ENCODE results near the gene ANKRD7.

The ANKRD7 gene

DNA sequence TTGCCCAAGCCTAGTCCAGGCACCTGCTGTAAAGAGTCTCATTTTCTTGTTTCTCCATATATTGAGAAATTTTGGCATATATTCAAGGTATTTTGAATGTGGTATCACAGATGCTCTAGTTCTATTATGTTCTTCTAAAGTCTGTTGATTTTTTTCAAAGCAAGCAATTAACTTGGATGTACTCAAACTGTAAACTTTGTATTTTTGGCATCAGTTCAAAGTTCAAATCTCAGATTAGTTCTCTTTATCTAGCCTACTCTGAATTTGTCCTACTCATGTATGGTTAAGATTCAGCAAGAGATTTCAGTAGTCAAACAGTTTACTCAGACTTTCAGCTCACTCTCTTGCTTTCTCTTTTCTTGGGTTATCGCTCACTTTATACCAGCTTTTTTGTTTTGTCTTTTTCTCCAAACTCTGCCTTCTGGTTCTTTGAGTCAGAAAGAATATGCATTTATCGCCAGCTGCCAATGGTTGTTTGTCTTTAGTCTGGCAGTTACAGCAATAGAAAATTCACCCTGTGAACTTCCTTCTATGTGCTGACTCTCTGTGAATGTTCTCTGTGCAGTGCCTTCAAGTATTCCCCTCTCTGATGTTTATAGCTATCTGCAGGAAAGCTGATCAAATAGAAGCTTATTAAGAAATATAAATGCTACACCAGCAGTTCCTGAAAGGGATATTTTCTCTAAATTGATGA lies 56.0 kb downstream of the ANKRD7 start:
- H3K36me3 ChIP-seq (ENCODE audit: control insufficient read depth in 2 of 2, insufficient read depth in 1 of 2, low read length in 2 of 2), result no peaks in the 10 kb centered on the region
- no peak for TF ChIP-seq ZNF433 (tag by site-specific recombination; IDR thresholded peaks at IDR 0.05; ENCODE audit: low read depth)
- no peak for TF ChIP-seq SP3 (tag by site-specific recombination; IDR thresholded peaks at IDR 0.05)
- no peak for TF ChIP-seq ZSCAN23 (tag by site-specific recombination; IDR thresholded peaks at IDR 0.05)
- no peak for TF ChIP-seq ZNF302 (tag by site-specific recombination; IDR thresholded peaks at IDR 0.05; ENCODE audit: low read depth)
- TF ChIP-seq YY1 (tag by site-specific recombination; IDR thresholded peaks at IDR 0.05), result no peak
- no peak for TF ChIP-seq ZNF391 (tag by site-specific recombination; IDR thresholded peaks at IDR 0.05; ENCODE audit: borderline replicate concordance, low read depth)
- no peak for TF ChIP-seq GLI4 (tag by site-specific recombination; IDR thresholded peaks at IDR 0.05)
- TF ChIP-seq ZNF677 (tag by site-specific recombination; IDR thresholded peaks at IDR 0.05), result no peak
- no peak for TF ChIP-seq ZNF426 (tag by site-specific recombination; IDR thresholded peaks at IDR 0.05)
- TF ChIP-seq, protein P1, sequence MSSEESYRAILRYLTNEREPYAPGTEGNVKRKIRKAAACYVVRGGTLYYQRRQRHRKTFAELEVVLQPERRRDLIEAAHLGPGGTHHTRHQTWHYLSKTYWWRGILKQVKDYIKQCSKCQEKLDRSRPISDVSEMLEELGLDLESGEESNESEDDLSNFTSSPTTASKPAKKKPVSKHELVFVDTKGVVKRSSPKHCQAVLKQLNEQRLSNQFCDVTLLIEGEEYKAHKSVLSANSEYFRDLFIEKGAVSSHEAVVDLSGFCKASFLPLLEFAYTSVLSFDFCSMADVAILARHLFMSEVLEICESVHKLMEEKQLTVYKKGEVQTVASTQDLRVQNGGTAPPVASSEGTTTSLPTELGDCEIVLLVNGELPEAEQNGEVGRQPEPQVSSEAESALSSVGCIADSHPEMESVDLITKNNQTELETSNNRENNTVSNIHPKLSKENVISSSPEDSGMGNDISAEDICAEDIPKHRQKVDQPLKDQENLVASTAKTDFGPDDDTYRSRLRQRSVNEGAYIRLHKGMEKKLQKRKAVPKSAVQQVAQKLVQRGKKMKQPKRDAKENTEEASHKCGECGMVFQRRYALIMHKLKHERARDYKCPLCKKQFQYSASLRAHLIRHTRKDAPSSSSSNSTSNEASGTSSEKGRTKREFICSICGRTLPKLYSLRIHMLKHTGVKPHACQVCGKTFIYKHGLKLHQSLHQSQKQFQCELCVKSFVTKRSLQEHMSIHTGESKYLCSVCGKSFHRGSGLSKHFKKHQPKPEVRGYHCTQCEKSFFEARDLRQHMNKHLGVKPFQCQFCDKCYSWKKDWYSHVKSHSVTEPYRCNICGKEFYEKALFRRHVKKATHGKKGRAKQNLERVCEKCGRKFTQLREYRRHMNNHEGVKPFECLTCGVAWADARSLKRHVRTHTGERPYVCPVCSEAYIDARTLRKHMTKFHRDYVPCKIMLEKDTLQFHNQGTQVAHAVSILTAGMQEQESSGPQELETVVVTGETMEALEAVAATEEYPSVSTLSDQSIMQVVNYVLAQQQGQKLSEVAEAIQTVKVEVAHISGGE (tag by site-specific recombination; conservative IDR thresholded peaks at IDR 0.05; ENCODE audit: low read depth), result no peak
- no peak for TF ChIP-seq ZNF280C (tag by site-specific recombination; IDR thresholded peaks at IDR 0.05)
- TF ChIP-seq ZNF555 (tag by site-specific recombination; conservative IDR thresholded peaks at IDR 0.05), result no peak
- TF ChIP-seq ZNF138 (tag by site-specific recombination; IDR thresholded peaks at IDR 0.05; ENCODE audit: borderline replicate concordance), result no peak
- H3K9me3 ChIP-seq (ENCODE audit: control insufficient read depth, insufficient read depth, low read depth, low read length), result no peaks in the 10 kb centered on the region
- H3K27ac ChIP-seq (ENCODE audit: extremely low read depth, low read depth, low read length), result no peak overlapping the region
- no peak overlapping the region for H3K4me3 ChIP-seq (ENCODE audit: low read depth, low read length)
- no peaks in the 10 kb centered on the region for H3K4me1 ChIP-seq (ENCODE audit: control insufficient read depth, insufficient read depth, low read length)
- ChIA-PET POLR2A (no interaction called here), CTCF (interaction anchor here (0.6 to 1.1 kb wide), 2 partner anchors 25 to 118 kb away, joined by 3 to 4 read pairs; no protein-coding TSS in a partner anchor)

DNA sequence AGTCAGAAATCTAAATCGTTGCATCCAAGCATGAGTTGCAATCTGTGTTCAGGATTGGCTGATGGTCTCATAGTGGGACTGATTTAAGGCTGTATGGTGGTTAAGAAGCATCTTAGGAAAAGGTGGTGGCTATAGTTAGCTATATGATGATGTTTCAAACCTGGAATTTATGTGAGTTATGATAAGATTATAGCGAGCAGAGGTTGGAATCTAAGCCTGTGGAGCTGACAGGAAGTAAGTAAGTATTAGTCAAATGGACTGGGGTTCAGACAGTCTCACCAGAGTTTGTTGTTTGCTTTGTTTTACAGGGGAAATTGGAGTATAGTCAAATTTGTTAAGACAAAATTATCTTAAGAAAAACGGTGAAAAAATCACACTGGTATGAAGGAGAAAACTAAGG lies 56.7 kb downstream of the ANKRD7 start:
- TF ChIP-seq KLF7 (tag by site-specific recombination; IDR thresholded peaks at IDR 0.05; ENCODE audit: borderline replicate concordance), result no peak
- TF ChIP-seq, protein P2, sequence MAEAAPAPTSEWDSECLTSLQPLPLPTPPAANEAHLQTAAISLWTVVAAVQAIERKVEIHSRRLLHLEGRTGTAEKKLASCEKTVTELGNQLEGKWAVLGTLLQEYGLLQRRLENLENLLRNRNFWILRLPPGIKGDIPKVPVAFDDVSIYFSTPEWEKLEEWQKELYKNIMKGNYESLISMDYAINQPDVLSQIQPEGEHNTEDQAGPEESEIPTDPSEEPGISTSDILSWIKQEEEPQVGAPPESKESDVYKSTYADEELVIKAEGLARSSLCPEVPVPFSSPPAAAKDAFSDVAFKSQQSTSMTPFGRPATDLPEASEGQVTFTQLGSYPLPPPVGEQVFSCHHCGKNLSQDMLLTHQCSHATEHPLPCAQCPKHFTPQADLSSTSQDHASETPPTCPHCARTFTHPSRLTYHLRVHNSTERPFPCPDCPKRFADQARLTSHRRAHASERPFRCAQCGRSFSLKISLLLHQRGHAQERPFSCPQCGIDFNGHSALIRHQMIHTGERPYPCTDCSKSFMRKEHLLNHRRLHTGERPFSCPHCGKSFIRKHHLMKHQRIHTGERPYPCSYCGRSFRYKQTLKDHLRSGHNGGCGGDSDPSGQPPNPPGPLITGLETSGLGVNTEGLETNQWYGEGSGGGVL (tag by site-specific recombination; IDR thresholded peaks at IDR 0.05), result no peak
- TF ChIP-seq GFI1B (tag by site-specific recombination; IDR thresholded peaks at IDR 0.05), result no peak
- Histone ChIP-seq H3K9me3 (ENCODE audit: control insufficient read depth, insufficient read depth, low read depth, low read length) (no peaks in the 10 kb centered on the region), H3K4me3 (ENCODE audit: low read depth, low read length) (no peak overlapping the region), H3K27ac (ENCODE audit: extremely low read depth, low read depth, low read length) (no peak overlapping the region), H3K36me3 (ENCODE audit: control insufficient read depth in 2 of 2, insufficient read depth in 1 of 2, low read length in 2 of 2) (no peaks in the 10 kb centered on the region), H3K4me1 (ENCODE audit: control insufficient read depth, insufficient read depth, low read length) (no peaks in the 10 kb centered on the region)
- CTCF ChIA-PET, result interaction anchor here (1.1 kb wide), 1 partner anchor 26 kb away, joined by 3 read pairs; no protein-coding TSS in a partner anchor
- POLR2A ChIA-PET, result no interaction called here
